OCI-LY3 (cell line): Measurements from ENCODE around the gene KAT14.
"Not testable (repeated sequence)": the region's sequence is repeated elsewhere in the genome, so short reads cannot be mapped to it uniquely, and the experiment has no call there.

Experiments used
- H2AFZ ChIP-seq: fragments of 200-600, 300-600 bp; shearing (Covaris generic); 2 replicates; pipeline ENCODE4 v1.6.0; 2014; ENCODE audit warnings: antibody characterized with exemption, low read depth, low read length
- H3K27ac ChIP-seq: fragments of 200-600, 300-600 bp; sonication (generic); 2 replicates; pipeline ENCODE4 v1.5.1; 2014; ENCODE audit warnings: mild to moderate bottlenecking, low read length, moderate library complexity, mixed read lengths
- H3K27me3 ChIP-seq: fragments of 200-600, 300-600 bp; sonication (generic); 2 replicates; pipeline ENCODE4 v1.6.1; 2014; ENCODE audit warnings: low read depth, low read length, mixed read lengths
- H3K36me3 ChIP-seq: fragments of 200-600, 300-600 bp; sonication (generic); replicated peaks from 2 replicates; pipeline ENCODE3; 2014; ENCODE audit warnings: low read depth, low read length, mixed read lengths
- H3K4me1 ChIP-seq: fragments of 300-600, 200-600 bp; sonication (generic); 2 replicates; pipeline ENCODE4 v1.6.1; 2014; ENCODE audit warnings: low read length, mixed read lengths
- H3K4me2 ChIP-seq: fragments of 200-600, 300-600 bp; sonication (generic); 2 replicates; pipeline ENCODE4 v1.6.1; 2014; ENCODE audit warnings: low read length, mixed read lengths
- H3K4me3 ChIP-seq: fragments of 300-600, 200-600 bp; sonication (generic); 2 replicates; pipeline ENCODE4 v1.5.1; 2014; ENCODE audit warnings: antibody characterized with exemption, mild to moderate bottlenecking, low read length, moderate library complexity
- H3K79me2 ChIP-seq: fragments of 300-600, 200-600 bp; shearing (Covaris generic); 2 replicates; pipeline ENCODE4 v1.6.1; 2014; ENCODE audit warnings: mild to moderate bottlenecking, low read length, mixed read lengths
- H3K9ac ChIP-seq: fragments of 300-600, 200-600 bp; shearing (Covaris generic); 2 replicates; pipeline ENCODE4 v1.6.0; 2014; ENCODE audit warnings: mild to moderate bottlenecking, low read length, moderate library complexity
- H3K9me3 ChIP-seq: fragments of 200-600, 300-600 bp; shearing (Covaris generic); 2 replicates; pipeline ENCODE4 v1.6.1; 2014; ENCODE audit warnings: low read length, mixed read lengths; ENCODE audit not compliant: insufficient read depth
- H4K20me1 ChIP-seq: fragments of 200-600, 300-600 bp; sonication (generic); 2 replicates; pipeline ENCODE4 v1.6.1; 2016; ENCODE audit warnings: low read length, mixed read lengths; ENCODE audit not compliant: insufficient read depth
- EZH2phosphoT487 ChIP-seq: fragments of 200-600 bp; shearing (Covaris generic); IDR thresholded peaks from 2 replicates; pipeline ENCODE4 v1.6.1; 2018; ENCODE audit warnings: antibody characterized with exemption, mixed run types, low read depth
- TF ChIP-seq, protein P1 (sequence below): fragments of 200-600, 300-600 bp; sonication (generic); IDR thresholded peaks from 2 replicates; pipeline ENCODE4 v1.5.1; 2014; ENCODE audit warnings: antibody characterized with exemption, low read length, low read depth

The KAT14 gene, protein sequence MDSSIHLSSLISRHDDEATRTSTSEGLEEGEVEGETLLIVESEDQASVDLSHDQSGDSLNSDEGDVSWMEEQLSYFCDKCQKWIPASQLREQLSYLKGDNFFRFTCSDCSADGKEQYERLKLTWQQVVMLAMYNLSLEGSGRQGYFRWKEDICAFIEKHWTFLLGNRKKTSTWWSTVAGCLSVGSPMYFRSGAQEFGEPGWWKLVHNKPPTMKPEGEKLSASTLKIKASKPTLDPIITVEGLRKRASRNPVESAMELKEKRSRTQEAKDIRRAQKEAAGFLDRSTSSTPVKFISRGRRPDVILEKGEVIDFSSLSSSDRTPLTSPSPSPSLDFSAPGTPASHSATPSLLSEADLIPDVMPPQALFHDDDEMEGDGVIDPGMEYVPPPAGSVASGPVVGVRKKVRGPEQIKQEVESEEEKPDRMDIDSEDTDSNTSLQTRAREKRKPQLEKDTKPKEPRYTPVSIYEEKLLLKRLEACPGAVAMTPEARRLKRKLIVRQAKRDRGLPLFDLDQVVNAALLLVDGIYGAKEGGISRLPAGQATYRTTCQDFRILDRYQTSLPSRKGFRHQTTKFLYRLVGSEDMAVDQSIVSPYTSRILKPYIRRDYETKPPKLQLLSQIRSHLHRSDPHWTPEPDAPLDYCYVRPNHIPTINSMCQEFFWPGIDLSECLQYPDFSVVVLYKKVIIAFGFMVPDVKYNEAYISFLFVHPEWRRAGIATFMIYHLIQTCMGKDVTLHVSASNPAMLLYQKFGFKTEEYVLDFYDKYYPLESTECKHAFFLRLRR

DNA sequence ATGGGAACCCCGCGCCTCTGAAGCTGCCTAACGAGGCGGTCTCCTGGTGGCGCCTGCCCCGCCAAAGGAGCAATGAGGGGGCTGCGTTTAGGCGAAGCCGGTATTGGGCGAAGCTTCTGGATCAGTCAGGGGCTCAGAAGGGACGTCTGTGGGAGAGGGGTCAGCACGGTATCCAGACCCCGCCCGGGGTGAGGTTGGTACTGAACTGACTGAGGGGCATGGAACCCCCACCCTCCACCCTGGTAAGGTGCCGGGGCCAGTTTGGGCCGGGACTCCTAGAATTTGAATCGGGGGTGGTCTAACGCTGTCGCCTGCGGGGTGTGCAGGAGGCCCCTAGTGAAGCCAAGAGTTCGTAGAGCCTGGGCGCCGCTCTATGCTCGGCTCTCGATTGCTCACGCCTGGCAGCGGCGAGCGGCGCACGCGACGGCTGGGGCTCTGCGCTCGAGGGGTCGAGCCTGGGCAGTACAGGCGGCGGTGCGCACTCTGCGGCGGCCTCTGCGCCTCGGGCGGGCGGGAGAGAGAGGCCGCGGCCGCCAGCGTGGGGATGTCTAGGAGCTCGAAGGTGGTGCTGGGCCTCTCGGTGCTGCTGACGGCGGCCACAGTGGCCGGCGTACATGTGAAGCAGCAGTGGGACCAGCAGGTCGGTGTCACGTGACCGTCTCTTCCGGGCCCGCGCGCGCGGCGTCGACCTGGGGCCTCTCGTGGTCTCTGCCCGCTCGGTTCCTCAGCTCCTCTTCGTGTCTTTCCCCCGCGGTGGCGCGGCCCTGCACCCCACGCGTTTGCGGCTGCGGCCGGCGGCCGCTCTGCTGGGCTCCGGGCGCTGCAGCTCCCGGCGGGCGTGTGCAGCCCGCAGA, at the start of gene KAT14, which contains the start of gene PET117:
TSS of gene KAT14 (plus strand) at position 452 of the 854 bp plus-strand sequence. CDS start 4,798 bp downstream, outside the sequence.
TSS of gene PET117 (plus strand) at position 452 of the 854 bp plus-strand sequence. CDS start at position 545, 93 bp downstream.
- Histone ChIP-seq H3K36me3 (peaks cover 3% of the 10 kb centered on the region), H3K4me1 (peaks cover 20% of the 10 kb centered on the region), H4K20me1 (no peaks in the 10 kb centered on the region), H3K9ac (peak within 1 kb of the TSS; percentile 99), H3K27ac (peak within 1 kb of the TSS; percentile 72), H3K79me2 (peaks cover 49% of the 10 kb centered on the region), H3K4me2 (peak within 1 kb of the TSS; percentile 98), H3K4me3 (peak within 1 kb of the TSS; percentile 93), H2AFZ (peak within 1 kb of the TSS; percentile 99), H3K27me3 (no peaks in the 10 kb centered on the region), H3K9me3 (no peaks in the 10 kb centered on the region)
- TF ChIP-seq, protein P1, sequence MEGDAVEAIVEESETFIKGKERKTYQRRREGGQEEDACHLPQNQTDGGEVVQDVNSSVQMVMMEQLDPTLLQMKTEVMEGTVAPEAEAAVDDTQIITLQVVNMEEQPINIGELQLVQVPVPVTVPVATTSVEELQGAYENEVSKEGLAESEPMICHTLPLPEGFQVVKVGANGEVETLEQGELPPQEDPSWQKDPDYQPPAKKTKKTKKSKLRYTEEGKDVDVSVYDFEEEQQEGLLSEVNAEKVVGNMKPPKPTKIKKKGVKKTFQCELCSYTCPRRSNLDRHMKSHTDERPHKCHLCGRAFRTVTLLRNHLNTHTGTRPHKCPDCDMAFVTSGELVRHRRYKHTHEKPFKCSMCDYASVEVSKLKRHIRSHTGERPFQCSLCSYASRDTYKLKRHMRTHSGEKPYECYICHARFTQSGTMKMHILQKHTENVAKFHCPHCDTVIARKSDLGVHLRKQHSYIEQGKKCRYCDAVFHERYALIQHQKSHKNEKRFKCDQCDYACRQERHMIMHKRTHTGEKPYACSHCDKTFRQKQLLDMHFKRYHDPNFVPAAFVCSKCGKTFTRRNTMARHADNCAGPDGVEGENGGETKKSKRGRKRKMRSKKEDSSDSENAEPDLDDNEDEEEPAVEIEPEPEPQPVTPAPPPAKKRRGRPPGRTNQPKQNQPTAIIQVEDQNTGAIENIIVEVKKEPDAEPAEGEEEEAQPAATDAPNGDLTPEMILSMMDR: no peak
- TF ChIP-seq EZH2phosphoT487: no peak

DNA sequence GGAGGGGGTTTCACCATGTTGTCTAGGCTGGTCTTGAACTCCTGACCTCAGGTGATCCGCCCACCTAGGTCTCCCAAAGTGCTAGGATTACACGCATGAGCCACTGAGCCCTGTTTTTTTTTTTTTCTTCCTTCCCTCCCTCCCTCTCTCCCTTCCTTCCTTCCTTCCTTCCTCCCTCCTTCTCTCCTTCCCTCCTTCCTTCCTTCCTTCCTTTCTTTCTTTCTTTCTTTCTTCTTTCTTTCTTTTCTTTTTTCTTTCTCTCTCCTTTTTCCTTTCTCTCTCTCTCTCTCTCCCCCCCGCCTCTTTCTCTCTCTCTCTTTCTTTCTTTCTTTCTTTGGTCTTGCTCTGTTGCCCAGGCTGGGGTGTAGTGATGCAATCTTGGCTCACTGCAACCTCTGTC, 49.4 kb upstream of the KAT14 start:
- H3K9me3 ChIP-seq, H3K27ac ChIP-seq, H4K20me1 ChIP-seq, H3K9ac ChIP-seq, H3K4me2 ChIP-seq, H3K79me2 ChIP-seq, H3K27me3 ChIP-seq, H3K4me3 ChIP-seq, H3K36me3 ChIP-seq, H3K4me1 ChIP-seq, H2AFZ ChIP-seq: not testable (repeated sequence)

DNA sequence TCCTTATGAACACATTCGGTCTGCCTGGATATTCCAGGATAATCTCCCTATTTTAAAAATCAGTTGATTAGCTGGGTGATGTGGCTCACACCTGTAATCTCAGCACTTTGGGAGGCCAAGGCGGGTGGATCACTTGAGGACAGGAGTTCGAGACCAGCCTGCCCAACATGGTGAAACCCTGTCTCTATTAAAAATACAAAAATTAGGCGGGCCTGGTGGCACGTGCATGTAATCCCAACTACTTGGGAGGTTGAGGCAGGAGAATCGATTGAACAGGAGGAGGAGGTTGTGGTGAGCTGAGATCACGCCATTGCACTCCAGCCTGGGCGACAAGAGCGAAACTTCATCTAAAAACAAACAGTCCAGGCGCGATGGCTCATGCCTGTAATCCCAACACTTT, 48.8 kb upstream of the KAT14 start:
- not testable (repeated sequence) for H3K27me3 ChIP-seq, H3K4me2 ChIP-seq, H3K9me3 ChIP-seq, H3K9ac ChIP-seq, H3K36me3 ChIP-seq, H3K4me3 ChIP-seq, H4K20me1 ChIP-seq, H3K4me1 ChIP-seq, H3K79me2 ChIP-seq, H3K27ac ChIP-seq, H2AFZ ChIP-seq

DNA sequence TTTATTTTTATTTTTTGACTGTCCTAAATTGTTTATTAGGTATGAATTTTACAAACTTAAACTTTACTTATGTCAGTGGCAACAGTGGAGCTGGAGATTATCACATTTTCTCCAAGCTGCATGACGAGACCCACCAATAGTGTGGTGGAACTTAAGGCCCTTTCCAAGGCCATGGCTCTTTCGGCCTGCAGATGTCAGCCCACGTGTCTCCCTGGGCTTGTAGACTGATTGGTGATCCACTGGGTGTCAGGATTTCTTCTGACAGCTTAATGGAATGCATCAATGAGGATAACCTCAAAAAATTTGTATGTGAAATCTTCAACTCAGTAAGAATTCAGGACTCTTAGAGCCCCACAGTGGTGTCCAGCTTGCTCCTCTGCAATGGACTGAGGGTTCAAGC, 47.6 kb upstream of the KAT14 start:
- H3K27me3 ChIP-seq: peaks cover 6% of the 10 kb centered on the region; the same call in 1 of the 2 replicates
- H3K9ac ChIP-seq: no peak overlapping the region
- no peaks in the 10 kb centered on the region for H3K36me3 ChIP-seq
- TF ChIP-seq, protein P1: no peak
- TF ChIP-seq EZH2phosphoT487: no peak
- no peak overlapping the region for H2AFZ ChIP-seq
- H3K4me1 ChIP-seq: no peaks in the 10 kb centered on the region
- no peak overlapping the region for H3K4me3 ChIP-seq
- H3K4me2 ChIP-seq: no peak overlapping the region
- no peaks in the 10 kb centered on the region for H3K9me3 ChIP-seq
- H3K27ac ChIP-seq: no peak overlapping the region
- H3K79me2 ChIP-seq: no peaks in the 10 kb centered on the region
- H4K20me1 ChIP-seq: no peaks in the 10 kb centered on the region
